Ammon's horn (tissue), 1 donor: ENCODE data around the gene SUSD1.
"Not testable (repeated sequence)": the region's sequence is repeated elsewhere in the genome, so short reads cannot be mapped to it uniquely, and the experiment has no call there.

Experiments used
- DNase-seq: peaks from one replicate; pipeline ENCODE4 v3.0.0-alpha.2; 2016; ENCODE audit warnings: low spot score

SUSD1 gene

GRCh38 chr9:112129246-112129645 lies 45.9 kb downstream of the SUSD1 start:
- DNase-seq, result no peak

- DNase-seq, result not testable (repeated sequence)
These were observed 46.7 kb downstream of the SUSD1 start for GRCh38 chr9:112128399-112128798.

- DNase-seq, result no peak
These were observed 47.8 kb downstream of the SUSD1 start for GRCh38 chr9:112127281-112127680.

- DNase-seq, result no peak
These were observed 49.1 kb downstream of the SUSD1 start for GRCh38 chr9:112125951-112126388.

- no peak for DNase-seq
These were observed 50.9 kb downstream of the SUSD1 start for GRCh38 chr9:112124156-112124555.

- DNase-seq, result no peak
These were observed 53.5 kb downstream of the SUSD1 start for GRCh38 chr9:112121633-112122032.

- DNase-seq, result peak; percentile 45
These were observed 54.6 kb downstream of the SUSD1 start for GRCh38 chr9:112120439-112120925.

- no peak for DNase-seq
These were observed 55.1 kb downstream of the SUSD1 start for GRCh38 chr9:112120030-112120341.

GRCh38 chr9:112119225-112120029 lies 55.7 kb downstream of the SUSD1 start:
- DNase-seq, result no peak

- no peak for DNase-seq
These were observed 57.1 kb downstream of the SUSD1 start for GRCh38 chr9:112118009-112118408.

- no peak for DNase-seq
These were observed 58.9 kb downstream of the SUSD1 start for GRCh38 chr9:112115970-112116753.

- DNase-seq, result no peak
These were observed 60.0 kb downstream of the SUSD1 start for GRCh38 chr9:112115109-112115508.

GRCh38 chr9:112112941-112113681 lies 62.0 kb downstream of the SUSD1 start:
- no peak for DNase-seq

- no peak for DNase-seq
These were observed 62.6 kb downstream of the SUSD1 start for GRCh38 chr9:112112519-112112918.

- peak; percentile 25 for DNase-seq
These were observed 63.6 kb downstream of the SUSD1 start for GRCh38 chr9:112111461-112111860.

GRCh38 chr9:112110777-112111113 lies 64.4 kb downstream of the SUSD1 start:
- no peak for DNase-seq

- DNase-seq, result no peak
These were observed 64.9 kb downstream of the SUSD1 start for GRCh38 chr9:112110094-112110776.

GRCh38 chr9:112104901-112105300 lies 70.2 kb downstream of the SUSD1 start:
- DNase-seq, result no peak

GRCh38 chr9:112104401-112104800 lies 70.7 kb downstream of the SUSD1 start:
- DNase-seq, result no peak

- peak; percentile 45 for DNase-seq
These were observed 71.7 kb downstream of the SUSD1 start for GRCh38 chr9:112103405-112103804.

GRCh38 chr9:112097712-112098688 lies 77.1 kb downstream of the SUSD1 start:
- DNase-seq, result peak; percentile 80
